Activated naive CD4-positive, alpha-beta T cell treated with anti-CD3 and anti-CD28 coated beads, Interleukin-2, amount 50 U/mL, for 72 hours (primary cell): ENCODE data around the gene GNG4. TPM values are rescaled to one million over a fixed set of nuclear protein-coding genes. Genes with fewer than 3 reads are reported as not detected.
"Not testable (repeated sequence)": the region's sequence is repeated elsewhere in the genome, so short reads cannot be mapped to it uniquely, and the experiment has no call there.

Experiments
- ATAC-seq, 2 donors: fragments of 150-1000 bp; cut with Tn5 transposase; 2 replicates each; pipeline ENCODE4 v1.10.0; 2021; ENCODE audit warnings: mild to moderate bottlenecking in 2 of 2, moderate library complexity in 2 of 2
- DNase-seq, 2 donors: peaks; one replicate each; pipeline ENCODE4 v3.0.0; 2021 to 2022; ENCODE audit warnings: low spot score in 2 of 2
- H3K27ac Mint-ChIP-seq, 2 donors: one replicate each; pipeline ENCODE4 v1.8.0; 2022; ENCODE audit warnings: mild to moderate bottlenecking in 2 of 2, mixed read lengths in 2 of 2
- H3K36me3 Mint-ChIP-seq, 2 donors: one replicate each; pipeline ENCODE4 v1.8.0; 2022; ENCODE audit warnings: mixed read lengths in 2 of 2
- H3K9me3 Mint-ChIP-seq, 2 donors: one replicate each; pipeline ENCODE4 v1.8.0; 2022; ENCODE audit warnings: mixed read lengths in 2 of 2
- total RNA-seq, 2 donors: library from RNA; stranded (reverse); gene quantifications; one replicate each; pipeline ENCODE4 v1.2.3, GENCODE V29; 2022

GNG4 gene
- total RNA-seq, 2 donors from 2014 or later, result 0.70 to 0.75 TPM

DNA sequence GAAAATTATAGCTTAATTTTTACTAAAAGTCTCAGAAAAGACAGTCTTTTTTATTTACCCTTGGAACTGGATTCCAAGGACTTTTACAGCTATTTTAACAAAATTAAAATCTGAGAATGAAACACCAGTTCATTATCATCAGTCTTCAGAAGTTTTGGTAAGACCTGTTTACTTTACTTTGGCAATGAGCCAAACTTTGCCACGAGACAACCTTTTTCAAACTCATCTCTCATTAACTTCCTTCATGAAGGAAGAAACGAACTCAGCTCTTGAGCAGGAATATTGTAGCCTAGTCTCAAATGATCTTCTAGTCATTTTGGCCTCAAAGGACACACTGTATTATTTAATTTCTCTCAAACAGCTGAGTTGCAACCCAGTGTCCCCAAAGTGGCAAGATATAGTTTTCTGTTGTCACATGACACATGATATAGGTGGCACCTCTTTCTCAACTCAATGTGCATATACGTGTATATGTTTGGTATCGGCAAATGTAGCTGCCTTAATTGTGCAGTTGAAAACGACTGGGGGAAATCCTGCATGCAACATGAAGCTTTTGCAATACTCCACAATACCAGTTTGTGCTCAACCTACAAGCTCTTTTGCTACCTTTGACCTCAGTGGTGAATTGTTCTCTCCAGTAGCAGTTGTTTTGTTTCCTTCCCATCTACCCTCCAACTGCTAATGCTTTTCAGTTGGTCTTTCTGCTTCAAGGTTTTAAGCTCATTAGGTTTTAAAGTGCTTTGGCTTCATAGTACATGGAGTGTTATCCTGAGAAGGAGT is 8.4 kb upstream of the GNG4 start:
- Mint-ChIP-seq H3K9me3 (peaks cover 5 to 6% of the 10 kb centered on the region in 2 donors), H3K36me3 (peaks cover 10 to 14% of the 10 kb centered on the region in 2 donors), H3K27ac (no peak overlapping the region)
- no peak for ATAC-seq
- no peak for DNase-seq

DNA sequence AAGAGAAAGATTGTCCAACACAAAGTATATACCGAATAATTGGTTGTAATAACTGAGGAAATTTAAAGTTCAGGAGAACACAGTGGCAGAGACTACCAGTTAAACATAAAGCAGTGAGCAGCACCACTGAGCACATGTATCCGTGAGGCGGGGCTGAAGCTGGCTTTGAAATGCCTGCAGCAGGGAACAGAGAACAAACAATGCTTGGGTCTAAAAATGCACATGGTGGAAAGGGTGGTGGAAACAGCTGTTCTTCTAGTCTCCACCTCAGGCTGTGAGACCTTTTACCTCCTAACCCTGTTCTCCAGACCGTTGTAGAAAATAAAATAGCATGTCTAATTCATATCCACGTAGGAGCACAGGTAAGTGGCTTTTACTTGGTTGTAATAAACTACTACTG is 7.7 kb upstream of the GNG4 start:
- no peak overlapping the region for H3K27ac Mint-ChIP-seq
- H3K36me3 Mint-ChIP-seq, result peaks cover 10 to 17% of the 10 kb centered on the region in 2 donors
- ATAC-seq (no peak), DNase-seq (no peak)
- H3K9me3 Mint-ChIP-seq, result peaks cover 5 to 7% of the 10 kb centered on the region in 2 donors

DNA sequence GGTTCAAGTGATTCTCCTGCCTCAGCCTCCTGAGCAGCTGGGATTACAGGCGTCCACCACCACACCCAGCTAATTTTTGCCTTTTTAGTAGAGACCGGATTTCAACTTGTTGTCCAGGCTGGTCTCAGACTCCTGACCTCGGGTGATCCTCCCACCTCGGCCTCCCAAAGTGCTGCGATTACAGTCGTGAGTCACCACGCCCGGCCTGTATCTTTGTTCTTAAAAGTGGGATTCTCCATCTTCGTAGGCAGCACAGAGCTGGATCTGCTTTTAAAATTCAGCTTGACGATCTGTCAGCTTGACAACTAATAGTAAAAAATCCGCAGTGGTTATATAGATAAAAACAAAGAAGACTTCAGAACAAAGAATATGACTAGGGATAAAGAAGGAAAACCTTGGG is 2.8 kb upstream of the GNG4 start:
- H3K27ac Mint-ChIP-seq, result no peak overlapping the region
- DNase-seq (no peak), ATAC-seq (no peak)
- peaks cover 5 to 7% of the 10 kb centered on the region in 2 donors for H3K9me3 Mint-ChIP-seq
- H3K36me3 Mint-ChIP-seq, result peaks cover 16 to 29% of the 10 kb centered on the region in 2 donors

DNA sequence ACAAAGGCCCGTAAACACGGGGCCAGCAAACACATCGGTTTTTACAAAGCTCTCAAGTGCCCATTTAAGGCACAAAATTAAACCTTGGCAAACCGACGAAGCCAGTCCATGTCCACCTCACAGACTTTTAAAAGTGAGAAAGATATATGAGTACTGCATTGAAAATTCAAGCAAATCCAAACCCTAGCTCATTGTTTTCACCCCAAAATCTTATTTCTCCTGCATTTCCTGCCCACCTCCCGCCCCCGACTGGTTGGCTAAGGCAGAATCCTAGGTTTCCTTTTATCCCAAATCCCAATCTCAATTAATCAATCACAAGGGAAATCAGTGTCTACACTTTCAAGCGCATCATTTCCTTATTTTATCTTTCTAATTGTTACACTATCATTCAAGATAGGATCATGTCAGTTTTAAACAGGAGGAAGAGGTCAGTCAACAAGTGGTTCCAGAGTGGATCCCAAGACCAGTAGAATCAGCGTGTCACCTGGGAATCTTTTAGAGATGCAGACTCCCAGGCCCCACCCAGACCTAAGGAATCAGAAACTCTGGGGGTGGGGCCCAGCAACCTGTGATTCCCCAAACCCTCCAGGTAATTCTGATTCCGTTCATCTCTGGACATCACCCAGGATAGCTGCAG is 1.7 kb upstream of the GNG4 start:
- peaks cover 11 to 29% of the 10 kb centered on the region in 2 donors for H3K36me3 Mint-ChIP-seq
- peak overlapping the region in 1 of 2 donors; percentile 1 for H3K27ac Mint-ChIP-seq
- ATAC-seq, result no peak
- H3K9me3 Mint-ChIP-seq, result peaks cover 5 to 7% of the 10 kb centered on the region in 2 donors
- DNase-seq, result no peak

DNA sequence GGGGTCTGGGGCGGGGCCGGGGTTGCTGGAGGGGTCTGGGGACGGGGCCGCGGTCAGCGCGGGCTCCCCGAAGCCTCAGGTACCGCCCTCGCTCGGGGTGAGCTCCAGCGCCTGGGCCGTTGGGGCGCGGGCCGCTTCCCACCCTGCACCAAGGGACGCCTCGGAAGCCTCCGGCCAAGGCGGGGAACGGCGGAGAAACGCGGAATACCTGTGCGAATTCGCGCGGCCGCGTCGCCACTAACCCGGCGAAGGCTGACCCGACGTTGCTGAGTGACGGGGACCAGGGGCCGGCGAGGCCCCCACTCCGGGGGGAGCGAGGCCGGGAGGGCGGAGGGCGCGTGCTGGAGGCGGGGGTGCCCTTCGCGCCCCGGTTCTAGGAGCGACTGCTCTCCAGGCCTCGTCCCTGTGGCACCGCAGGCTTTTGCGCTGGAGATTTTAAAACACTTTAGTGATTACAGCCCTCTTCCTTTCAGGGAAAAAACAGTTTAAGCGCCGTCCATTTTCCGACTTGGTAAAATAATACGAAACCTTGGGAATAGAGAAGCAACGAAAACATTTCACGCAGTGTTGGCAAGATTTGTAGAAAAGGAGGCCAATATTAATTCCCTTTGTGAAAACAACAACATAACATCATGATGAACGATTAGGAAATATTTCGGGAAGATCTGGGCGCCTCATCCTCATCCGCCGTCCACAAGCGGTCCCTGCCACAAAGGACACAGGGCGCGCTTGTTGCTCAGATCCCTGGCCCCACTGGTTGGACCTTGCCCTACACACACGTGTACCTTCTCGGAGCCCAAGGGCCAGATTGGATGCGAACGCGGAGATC is 971 bp upstream of the GNG4 start:
- DNase-seq, result no peak
- peaks cover 11 to 29% of the 10 kb centered on the region in 2 donors for H3K36me3 Mint-ChIP-seq
- H3K9me3 Mint-ChIP-seq, result peaks cover 5 to 7% of the 10 kb centered on the region in 2 donors
- H3K27ac Mint-ChIP-seq, result no peak overlapping the region
- ATAC-seq, result peak; percentile 21 to 42

DNA sequence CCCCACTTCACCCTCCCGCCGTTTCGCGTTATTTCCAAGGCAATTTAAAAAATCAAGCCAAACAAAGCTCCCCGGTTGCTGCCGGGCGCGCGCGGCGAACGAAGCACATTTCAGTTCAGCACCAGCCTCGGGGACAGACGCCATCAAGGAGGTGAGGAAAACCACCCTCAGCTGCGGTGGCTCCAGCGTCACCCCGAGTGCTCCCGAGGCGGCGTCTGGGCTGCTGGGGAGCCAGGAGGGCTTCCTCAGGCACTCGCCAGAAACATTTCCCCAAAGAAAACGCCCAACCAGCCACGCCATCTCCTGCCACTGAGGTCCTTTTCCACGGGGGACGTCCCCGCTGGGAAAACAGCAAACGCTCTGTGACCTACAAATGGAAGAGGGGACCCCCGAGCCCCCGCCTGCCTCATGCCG is 623 bp downstream of the GNG4 start:
- ATAC-seq (peak; percentile 74 to 81), DNase-seq (peak in 1 of 2 donors; percentile 60)
- H3K27ac Mint-ChIP-seq, result no peak overlapping the region
- H3K9me3 Mint-ChIP-seq, result peaks cover 3 to 5% of the 10 kb centered on the region in 2 donors
- peaks cover 8 to 26% of the 10 kb centered on the region in 2 donors for H3K36me3 Mint-ChIP-seq

DNA sequence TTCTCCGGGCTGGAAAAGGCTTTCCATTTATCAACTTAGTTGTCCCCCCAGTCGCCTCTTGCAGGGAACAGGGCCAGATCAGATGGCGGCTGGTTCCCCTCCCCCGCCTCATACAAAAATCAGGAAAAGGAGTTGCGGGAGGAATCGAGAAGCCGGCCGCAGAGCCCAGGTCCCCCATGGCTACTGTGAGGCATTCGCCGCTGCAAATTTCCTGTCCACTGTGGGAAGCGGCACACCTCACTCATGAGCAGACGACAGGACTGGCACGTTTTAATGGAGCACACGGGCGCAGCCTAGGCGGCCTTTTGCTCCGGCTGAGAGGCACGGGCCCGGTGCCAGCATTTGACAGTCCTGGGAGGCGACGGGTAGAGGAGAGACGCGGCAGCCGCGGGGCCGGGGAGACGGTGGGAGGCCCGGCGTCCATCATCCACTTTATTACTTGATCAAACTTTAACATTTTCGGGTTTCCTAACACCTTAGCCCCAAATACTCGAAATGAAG is 1.1 kb downstream of the GNG4 start:
- peaks cover 0 to 4% of the 10 kb centered on the region in 2 donors for H3K9me3 Mint-ChIP-seq
- peaks cover 6 to 25% of the 10 kb centered on the region in 2 donors for H3K36me3 Mint-ChIP-seq
- H3K27ac Mint-ChIP-seq, result no peak overlapping the region
- peak; percentile 14 to 16 for ATAC-seq
- no peak for DNase-seq

DNA sequence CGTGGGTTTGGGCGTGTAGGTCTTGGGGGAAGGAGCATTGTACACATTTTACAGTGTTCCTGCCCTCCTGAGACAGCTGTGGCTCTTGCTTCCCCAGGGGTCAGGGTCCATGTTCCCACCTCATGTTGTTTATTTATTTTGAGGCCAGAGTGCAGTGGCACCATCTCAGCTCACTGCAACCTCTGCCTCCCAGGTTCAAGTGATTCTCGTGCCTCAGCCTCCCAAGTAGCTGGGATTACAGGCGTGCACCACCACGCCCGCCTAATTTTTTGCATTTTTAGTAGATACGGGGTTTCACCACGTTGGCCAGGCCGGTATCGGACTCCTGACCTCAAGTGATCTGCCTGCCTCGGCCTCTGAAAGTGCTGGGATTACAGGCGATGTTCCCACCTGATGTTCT is 2.0 kb downstream of the GNG4 start:
- DNase-seq, H3K9me3 Mint-ChIP-seq, H3K27ac Mint-ChIP-seq, ATAC-seq: not testable (repeated sequence)
- peaks cover 6 to 17% of the 10 kb centered on the region in 2 donors for H3K36me3 Mint-ChIP-seq

DNA sequence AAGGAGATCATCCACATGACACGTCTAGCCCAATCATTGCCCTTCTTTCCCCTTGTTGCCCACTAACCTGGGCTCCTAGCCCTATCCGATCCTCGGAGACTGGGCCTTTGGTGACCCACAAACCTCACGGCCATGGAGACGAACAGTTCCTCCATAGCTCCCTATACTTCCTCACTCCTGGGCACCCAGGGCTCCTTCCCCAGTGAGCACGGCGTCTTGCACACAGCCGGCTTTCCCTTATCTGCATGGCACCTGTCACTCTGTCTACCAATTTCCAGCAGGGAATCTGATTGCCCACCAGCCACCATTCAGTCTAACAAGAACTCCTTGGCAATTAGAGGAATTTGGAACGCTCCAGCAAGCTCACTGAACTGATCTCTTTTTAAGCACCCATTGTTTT is 3.1 kb downstream of the GNG4 start:
- peaks cover 6 to 17% of the 10 kb centered on the region in 2 donors for H3K36me3 Mint-ChIP-seq
- no peak overlapping the region for H3K27ac Mint-ChIP-seq
- DNase-seq (no peak), ATAC-seq (no peak)
- no peaks in the 10 kb centered on the region for H3K9me3 Mint-ChIP-seq

DNA sequence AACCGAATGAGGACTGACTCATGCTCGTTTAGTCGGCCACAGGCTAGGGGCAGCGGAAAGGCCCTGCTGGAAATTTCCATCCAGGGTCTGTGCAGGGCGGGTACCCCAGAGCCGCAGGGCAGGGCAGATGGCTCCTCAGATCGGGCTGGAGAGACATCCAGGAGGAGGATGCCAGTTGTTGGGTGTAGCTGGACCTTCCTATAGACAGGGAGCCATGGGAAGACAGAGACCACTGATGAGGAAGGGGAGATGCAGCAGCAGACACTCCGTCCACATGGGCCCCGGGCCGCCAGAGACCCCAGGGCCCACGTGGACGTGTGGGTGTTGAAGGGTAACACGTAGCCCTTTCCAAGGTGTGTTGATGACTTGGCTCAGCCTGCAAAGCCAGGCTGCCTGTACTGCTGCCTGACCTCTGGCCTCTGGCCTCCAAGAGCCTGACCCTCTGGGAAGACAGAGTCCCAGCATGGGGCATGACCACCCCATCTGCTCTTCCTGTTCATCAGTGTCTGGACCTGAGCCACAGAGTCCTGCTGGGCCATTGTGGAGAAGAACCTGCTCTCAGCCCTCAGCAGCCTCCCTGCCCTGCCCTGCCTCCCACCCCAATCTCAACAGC is 4.8 kb downstream of the GNG4 start:
- no peaks in the 10 kb centered on the region for H3K9me3 Mint-ChIP-seq
- no peak overlapping the region for H3K27ac Mint-ChIP-seq

DNA sequence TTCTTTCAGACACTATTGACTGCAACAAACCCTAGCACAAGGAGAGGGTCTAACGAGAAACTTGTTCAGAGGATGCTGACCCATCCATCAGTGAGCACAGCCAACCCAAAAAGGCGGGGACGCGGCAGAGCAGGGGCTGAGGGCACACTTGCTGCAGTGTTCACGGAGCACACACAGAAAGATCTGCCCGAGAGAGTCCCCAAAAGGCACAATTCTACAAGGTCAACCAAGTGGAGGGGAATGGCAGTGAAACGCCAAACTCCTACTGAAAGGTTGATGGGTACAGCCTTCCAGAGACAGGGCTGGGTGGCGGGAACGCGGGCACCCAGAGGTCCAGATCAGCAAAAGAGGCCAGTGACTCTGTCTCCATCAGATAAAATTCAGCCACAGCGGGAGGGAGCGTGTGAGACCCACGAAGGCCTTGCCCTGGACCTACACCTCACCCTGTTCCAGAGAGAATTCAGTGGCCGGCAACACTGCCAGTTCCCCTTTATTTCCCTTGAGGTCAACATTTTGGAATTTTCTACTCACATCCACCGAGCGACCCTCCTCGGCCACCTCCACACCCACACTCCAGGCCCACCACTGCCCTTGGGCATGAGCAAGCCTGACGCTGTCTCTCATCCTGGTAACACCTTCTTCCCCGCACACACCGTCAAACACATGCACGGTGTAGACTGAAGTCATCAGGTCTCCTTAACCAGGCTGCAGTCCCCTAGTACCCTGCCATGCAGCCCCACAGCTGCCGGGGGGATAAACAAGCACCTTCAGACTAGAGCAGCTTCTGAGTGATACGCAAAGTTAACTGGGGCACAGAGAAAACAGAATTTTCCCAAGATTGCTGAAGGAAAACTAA is 5.5 kb downstream of the GNG4 start:
- Mint-ChIP-seq H3K27ac (no peak overlapping the region), H3K9me3 (no peaks in the 10 kb centered on the region), H3K36me3 (peaks cover 5 to 8% of the 10 kb centered on the region in 2 donors)
- ATAC-seq, result no peak
- peak in 1 of 2 donors; percentile 43 for DNase-seq

More for the DNA sequence above, 4.8 kb downstream of the GNG4 start:
- peaks cover 6 to 9% of the 10 kb centered on the region in 2 donors for H3K36me3 Mint-ChIP-seq
- DNase-seq, result peak in 1 of 2 donors; percentile 50
- ATAC-seq, result no peak

DNA sequence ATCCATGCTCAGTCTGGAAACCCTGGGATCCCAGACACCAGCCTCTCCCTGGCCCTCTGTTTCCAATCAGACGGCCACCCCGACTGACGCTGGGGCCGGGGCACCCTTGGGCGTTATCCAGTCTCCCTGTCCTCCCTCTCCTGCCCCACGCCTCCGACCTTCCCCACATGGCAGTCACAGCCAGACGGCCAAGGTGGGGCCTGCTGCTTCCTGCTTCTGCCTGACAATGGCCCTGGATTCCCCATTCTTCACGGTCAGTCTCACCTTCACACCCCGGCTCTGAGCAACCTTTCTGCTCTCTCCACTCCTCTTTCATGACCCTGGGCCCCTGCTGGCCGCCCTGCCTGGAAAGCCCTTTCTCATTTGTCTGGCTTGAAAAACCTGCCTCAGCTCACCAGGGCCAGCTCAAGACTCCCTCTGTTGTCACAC is 6.6 kb downstream of the GNG4 start:
- ATAC-seq (no peak), DNase-seq (no peak)
- peak overlapping the region; percentile 51 to 72 for H3K27ac Mint-ChIP-seq
- H3K9me3 Mint-ChIP-seq, result no peaks in the 10 kb centered on the region
- no peaks in the 10 kb centered on the region for H3K36me3 Mint-ChIP-seq

DNA sequence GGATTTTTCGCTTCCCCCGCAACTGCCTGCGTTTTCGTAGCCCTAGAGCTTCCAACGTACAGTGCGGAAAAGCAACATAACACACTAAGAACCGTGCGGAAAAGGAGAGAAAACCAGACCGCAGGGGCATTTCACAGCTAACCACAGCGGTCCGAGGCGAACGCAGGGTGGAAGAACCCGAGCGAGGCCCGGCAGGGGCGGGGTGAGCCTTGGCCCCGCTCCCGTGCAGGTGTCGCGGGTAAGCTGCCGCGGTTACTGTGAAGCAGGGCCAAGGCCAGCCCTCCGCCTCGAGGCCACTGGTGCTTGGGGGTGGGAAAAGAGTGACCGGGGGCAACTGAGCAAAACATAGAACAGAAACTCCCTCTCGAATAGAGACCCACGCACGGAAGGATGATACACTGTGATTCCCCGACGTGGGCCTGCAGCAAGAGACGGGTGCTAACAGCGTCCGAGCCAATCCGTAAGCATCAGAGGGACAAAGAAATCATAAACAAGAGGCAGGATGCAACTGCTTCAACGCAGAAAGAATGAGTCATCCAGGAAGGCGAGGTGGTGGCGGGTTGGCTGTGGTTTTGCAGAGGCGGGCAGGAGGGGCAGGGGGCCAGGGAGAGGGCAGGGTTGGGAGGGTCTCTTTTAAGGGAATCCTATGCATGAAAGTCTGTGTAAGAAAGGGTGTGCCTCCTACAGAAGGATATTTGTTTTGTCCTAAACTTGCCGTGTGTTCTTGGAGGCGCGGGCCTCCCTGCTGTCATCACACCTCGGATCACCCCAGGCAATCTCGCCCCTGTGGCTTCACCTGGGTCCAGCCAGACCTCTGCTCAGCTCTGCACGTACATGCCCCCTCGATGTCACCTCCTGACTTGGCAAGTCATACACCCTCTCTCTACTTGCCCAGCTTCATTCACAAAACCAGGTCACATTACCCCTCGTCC is 7.3 kb downstream of the GNG4 start:
- Mint-ChIP-seq H3K27ac (peak overlapping the region; percentile 72 to 90), H3K36me3 (no peaks in the 10 kb centered on the region), H3K9me3 (no peaks in the 10 kb centered on the region)
- DNase-seq (peak; percentile 56 to 80), ATAC-seq (peak; percentile 84 to 86)

DNA sequence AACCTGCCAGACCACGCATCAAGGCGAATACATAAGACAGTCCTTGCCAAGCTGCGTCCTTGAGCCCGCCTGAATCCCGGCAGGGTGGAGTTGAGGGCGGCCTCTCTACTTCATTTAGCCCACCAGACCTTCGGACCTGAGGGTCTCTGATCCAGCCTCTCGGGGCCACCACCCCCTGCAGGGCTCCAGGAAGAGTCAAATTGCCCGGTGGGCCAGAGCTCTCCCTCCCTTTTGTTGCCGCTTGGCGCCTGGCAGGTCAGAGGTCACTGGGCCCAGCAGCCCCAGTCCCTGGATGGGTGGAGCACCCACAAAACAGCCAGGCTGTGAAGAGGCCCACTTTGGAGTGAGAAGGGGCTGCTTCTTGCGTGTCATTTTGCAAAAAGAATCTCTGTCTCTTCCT is 9.0 kb downstream of the GNG4 start:
- no peak for ATAC-seq
- H3K9me3 Mint-ChIP-seq, result no peaks in the 10 kb centered on the region
- no peak overlapping the region for H3K27ac Mint-ChIP-seq
- no peaks in the 10 kb centered on the region for H3K36me3 Mint-ChIP-seq
- no peak for DNase-seq
